Measurements from ENCODE around the gene DRC1. TPM values are rescaled to one million over a fixed set of nuclear protein-coding genes. Genes with fewer than 3 reads are reported as not detected.
A peak's percentile ranks its signal among the peaks of the same experiment; 100 is the strongest.
"Not testable (repeated sequence)": the region's sequence is repeated elsewhere in the genome, so short reads cannot be mapped to it uniquely, and the experiment has no call there.

The DRC1 gene
- polyA plus RNA-seq (2011; rRNA removed) = 0.16 and 0.39 TPM in 2 replicates
- polyA plus RNA-seq (2012; cell fraction: cytosol; rRNA removed) = 0.05 and 0.11 TPM in 2 replicates
- polyA plus RNA-seq (2012; cell fraction: nucleus; rRNA removed) = 0.06 and 0.12 TPM in 2 replicates
- 0.05 to 0.21 TPM (median 0.07 TPM) in 3 replicates for polyA plus RNA-seq (2017; fragmentation: RNase III; extraction: RNeasy Plus Mini Kit Qiagen cat#74134 plus additional on column Dnase treatment)
- polyA minus RNA-seq (2011; rRNA and poly(A)+ RNA removed) = not detected in 2 replicates

DNA sequence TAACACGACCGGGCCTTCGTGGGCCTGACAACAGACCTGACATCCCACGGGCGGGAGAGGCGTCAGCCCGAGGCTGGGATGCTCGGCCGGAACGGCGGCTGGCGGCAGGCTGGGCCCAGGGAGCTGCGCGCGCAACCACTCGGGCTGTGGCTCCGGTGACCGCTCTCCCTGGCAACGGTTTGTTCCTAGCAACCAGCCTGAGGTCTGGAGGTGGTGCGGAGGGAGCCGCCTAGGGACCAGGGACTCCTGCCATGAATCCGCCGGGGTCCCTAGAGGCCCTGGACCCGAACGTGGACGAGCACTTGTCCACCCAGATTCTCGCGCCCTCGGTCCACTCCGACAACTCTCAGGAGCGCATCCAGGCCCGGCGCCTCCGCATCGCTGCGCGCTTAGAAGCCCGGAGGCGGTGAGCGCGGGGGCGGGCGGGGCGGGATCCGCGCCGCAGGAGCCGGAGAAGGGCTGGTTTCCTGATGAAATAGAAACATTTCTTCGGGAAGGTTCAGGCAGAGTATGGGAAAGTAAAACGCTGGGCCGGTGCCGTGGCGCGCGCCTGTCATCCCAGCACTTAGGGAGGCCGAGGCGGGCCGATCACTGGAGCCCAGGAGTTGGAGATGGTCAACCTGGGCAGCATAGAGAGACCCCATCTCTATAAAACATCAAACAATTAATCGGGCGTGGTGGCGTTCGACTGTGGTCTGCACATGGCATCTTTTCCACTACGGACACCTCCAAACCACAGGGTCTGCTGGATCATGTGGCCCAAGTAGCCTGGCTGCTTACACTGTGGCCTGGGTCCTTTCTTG lies at the start of gene DRC1:
TSS of gene DRC1 (plus strand) at position 182 of the 803 bp plus-strand sequence. CDS start at position 252, 70 bp downstream.
- peak; percentile 7 for FAIRE-seq
- peak; percentile 93 to 96 for ATAC-seq
- Histone ChIP-seq H3K9me3 (no peaks in the 10 kb centered on the region), H3K27ac (peak within 1 kb of the TSS in 1 of 2 experiments; percentile 68; a peak in 4 of 6 replicates), H3K4me1 (peaks cover 5% of the 10 kb centered on the region), H3K4me3 (peak within 1 kb of the TSS; percentile 41), H3K4me2 (peak within 1 kb of the TSS; percentile 83)
- WGBS (ENCODE audit: missing lambda C conversion rate) = 33% methylated on average over 47 of the region's 63 CpGs
- POLR2A ChIA-PET = no interaction called here
- CTCF ChIA-PET = interaction anchor here (0.9 to 2.7 kb wide), 2 partner anchors 101 to 176 kb away, joined by 3 to 10 read pairs; no protein-coding TSS in a partner anchor
- peak; percentile 88 to 98 for DNase-seq (ENCODE audit: low read depth in 1 of 2, low spot score in 1 of 2)
- TF ChIP-seq, protein P1, sequence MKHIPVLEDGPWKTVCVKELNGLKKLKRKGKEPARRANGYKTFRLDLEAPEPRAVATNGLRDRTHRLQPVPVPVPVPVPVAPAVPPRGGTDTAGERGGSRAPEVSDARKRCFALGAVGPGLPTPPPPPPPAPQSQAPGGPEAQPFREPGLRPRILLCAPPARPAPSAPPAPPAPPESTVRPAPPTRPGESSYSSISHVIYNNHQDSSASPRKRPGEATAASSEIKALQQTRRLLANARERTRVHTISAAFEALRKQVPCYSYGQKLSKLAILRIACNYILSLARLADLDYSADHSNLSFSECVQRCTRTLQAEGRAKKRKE (CRISPR knock-in tag; IDR thresholded peaks at IDR 0.05; ENCODE audit: low read depth) = 0 out of 2 replicates have a peak, but pooled peaks have one; percentile 22
- TF ChIP-seq, protein P2, sequence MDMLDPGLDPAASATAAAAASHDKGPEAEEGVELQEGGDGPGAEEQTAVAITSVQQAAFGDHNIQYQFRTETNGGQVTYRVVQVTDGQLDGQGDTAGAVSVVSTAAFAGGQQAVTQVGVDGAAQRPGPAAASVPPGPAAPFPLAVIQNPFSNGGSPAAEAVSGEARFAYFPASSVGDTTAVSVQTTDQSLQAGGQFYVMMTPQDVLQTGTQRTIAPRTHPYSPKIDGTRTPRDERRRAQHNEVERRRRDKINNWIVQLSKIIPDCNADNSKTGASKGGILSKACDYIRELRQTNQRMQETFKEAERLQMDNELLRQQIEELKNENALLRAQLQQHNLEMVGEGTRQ (IDR thresholded peaks at IDR 0.05) = no peak
- TF ChIP-seq, protein P3, sequence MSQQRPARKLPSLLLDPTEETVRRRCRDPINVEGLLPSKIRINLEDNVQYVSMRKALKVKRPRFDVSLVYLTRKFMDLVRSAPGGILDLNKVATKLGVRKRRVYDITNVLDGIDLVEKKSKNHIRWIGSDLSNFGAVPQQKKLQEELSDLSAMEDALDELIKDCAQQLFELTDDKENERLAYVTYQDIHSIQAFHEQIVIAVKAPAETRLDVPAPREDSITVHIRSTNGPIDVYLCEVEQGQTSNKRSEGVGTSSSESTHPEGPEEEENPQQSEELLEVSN (IDR thresholded peaks at IDR 0.05; ENCODE audit: borderline replicate concordance, low read depth) = peak; percentile 90
- TF ChIP-seq, protein P4, sequence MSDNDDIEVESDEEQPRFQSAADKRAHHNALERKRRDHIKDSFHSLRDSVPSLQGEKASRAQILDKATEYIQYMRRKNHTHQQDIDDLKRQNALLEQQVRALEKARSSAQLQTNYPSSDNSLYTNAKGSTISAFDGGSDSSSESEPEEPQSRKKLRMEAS (IDR thresholded peaks at IDR 0.05) = peak; percentile 89

DNA sequence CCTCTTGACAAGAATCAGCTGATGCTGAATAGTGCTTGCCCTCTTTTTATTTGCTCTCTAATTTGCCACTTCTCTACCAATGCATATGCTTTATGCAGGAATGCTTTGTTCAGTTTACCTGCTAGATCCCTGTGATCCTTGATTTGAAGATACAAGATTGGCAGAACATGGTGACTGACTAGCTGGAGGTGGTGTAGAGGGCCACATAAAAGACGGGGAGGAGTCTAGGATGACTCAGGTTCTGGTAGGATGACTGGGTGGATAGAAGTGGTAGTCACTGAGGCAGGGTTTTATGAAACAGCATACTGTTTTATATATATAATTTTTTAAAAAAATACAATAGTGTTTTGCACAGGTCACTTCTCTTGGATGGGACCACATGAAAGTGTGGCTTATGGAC lies 48.8 kb upstream of the DRC1 start:
- H3K27ac ChIP-seq = peak overlapping the region in 1 of 2 experiments; percentile 17; a peak in 1 of 6 replicates
- H3K4me1 ChIP-seq = peaks cover 54% of the 10 kb centered on the region
- ChIA-PET CTCF (interaction anchor here (1.1 to 2.6 kb wide), 2 partner anchors 23 to 150 kb away, joined by 3 to 7 read pairs; no protein-coding TSS in a partner anchor), POLR2A (interaction anchor here (0.6 kb wide), 1 partner anchor 708 kb away, joined by 3 read pairs; no protein-coding TSS in a partner anchor)
- peak in 1 of 2 experiments; percentile 37 for DNase-seq (ENCODE audit: low read depth in 1 of 2, low spot score in 1 of 2)
- TF ChIP-seq FOSL2 (IDR thresholded peaks at IDR 0.05) = no peak
- TF ChIP-seq FOSL2 (CRISPR knock-in tag; IDR thresholded peaks at IDR 0.05) = peak; percentile 33; the same call in 1 of the 2 replicates
- no peak for TF ChIP-seq EP300 (IDR thresholded peaks at IDR 0.05)
- no peak overlapping the region for H3K4me3 ChIP-seq
- no peaks in the 10 kb centered on the region for H3K9me3 ChIP-seq
- peak overlapping the region; percentile 5; the same call in 1 of the 3 replicates for H3K4me2 ChIP-seq
- WGBS (ENCODE audit: missing lambda C conversion rate) = 43% methylated on average over 1 of the region's 1 CpG
- no peak for FAIRE-seq
- ATAC-seq = peak; percentile 45 to 47; a peak in 2 of 6 replicates

DNA sequence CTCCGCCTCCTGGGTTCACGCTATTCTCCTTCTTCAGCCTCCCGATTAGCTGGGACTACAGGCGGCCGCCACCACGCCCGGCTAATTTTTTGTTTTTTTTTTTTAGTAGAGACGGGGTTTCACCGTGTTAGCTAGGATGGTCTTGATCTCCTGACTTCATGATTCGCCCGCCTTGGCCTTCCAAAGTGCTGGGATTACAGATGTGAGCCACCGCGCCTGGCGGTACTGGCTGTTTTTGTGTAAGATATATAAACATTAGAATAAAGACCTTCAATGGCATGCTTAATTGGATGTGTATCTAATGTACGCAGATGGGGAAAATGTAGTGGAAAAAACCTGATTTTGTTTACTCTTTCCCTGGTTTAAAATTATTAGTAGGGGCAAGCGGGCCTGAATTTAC lies 47.3 kb upstream of the DRC1 start:
- not testable (repeated sequence) for H3K9me3 ChIP-seq; DNase-seq (ENCODE audit: low read depth in 1 of 2, low spot score in 1 of 2); FAIRE-seq; H3K4me3 ChIP-seq; ATAC-seq
- Histone ChIP-seq H3K27ac (peak overlapping the region; percentile 32 to 61; a peak in 4 of 6 replicates), H3K4me2 (peak overlapping the region; percentile 72; the same call in 2 of the 3 replicates), H3K4me1 (peaks cover 45% of the 10 kb centered on the region)
- ChIA-PET POLR2A (interaction anchor here (1.0 kb wide), 1 partner anchor 9 kb away, joined by 4 read pairs; the partner anchor contains the start of gene SELENOI), CTCF (interaction anchor here (0.7 to 1.3 kb wide), 3 partner anchors 148 to 386 kb away, joined by 3 to 4 read pairs (median 3); no protein-coding TSS in a partner anchor)
- WGBS (ENCODE audit: missing lambda C conversion rate) = 94% methylated on average over 16 of the region's 16 CpGs

DNA sequence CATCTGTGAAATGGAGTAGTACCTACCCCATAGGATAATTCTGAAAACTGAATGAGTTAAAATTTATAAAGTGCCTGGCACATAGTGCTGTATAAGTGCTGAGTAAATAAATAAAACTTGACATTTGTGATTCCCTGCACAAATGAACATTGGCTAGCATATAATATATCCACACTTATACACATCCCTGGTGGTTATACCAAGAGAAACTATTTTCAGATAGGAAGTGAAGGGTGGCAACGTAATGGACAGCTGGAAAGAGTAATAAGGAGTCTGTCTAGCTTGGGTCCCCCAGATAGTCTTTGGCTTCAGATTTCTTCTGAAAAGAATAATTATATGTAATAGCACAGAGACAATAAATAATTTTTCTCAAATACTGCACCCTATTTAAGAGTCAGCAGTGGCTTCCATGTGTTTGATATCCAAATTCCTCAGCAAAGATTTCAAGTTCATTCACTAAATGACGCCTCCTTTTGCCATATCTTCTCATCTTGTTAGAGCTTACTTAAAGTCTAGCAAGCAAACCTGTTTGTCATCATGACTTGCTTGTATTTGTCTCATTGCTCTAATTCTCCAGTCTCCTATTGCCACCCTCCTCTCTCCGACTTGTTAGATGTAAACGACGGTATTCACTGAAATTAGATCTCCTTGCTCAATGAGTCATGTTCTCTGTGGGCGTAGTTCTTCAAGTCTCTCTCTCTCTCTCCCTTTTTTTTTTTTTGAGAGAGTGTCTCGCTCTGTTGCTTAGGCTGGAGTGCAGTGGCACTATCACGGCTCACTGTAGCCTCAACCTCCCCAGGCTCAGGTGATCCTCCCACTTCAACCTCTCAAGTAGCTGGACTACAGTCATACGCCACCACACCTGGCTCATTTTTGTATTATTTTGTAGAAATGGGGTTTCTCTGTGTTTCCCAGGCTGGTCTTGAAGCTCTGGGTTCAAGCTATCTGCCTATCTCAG lies 46.4 kb upstream of the DRC1 start:
- H3K27ac ChIP-seq = peak overlapping the region; percentile 61 to 82
- H3K9me3 ChIP-seq = no peaks in the 10 kb centered on the region
- CTCF ChIA-PET = interaction anchor here (0.8 to 1.6 kb wide), 6 partner anchors 8 to 222 kb away, joined by 3 to 6 read pairs (median 4); partner anchors contain the start of gene ADGRF3
- FAIRE-seq (peak; percentile 32), DNase-seq (ENCODE audit: low read depth in 1 of 2, low spot score in 1 of 2) (peak; percentile 75 to 94), ATAC-seq (peak; percentile 87 to 90)
- peaks cover 45% of the 10 kb centered on the region for H3K4me1 ChIP-seq
- peak overlapping the region; percentile 72 for H3K4me2 ChIP-seq
- 14% methylated on average over 9 of the region's 9 CpGs for WGBS (ENCODE audit: missing lambda C conversion rate)
- no peak overlapping the region for H3K4me3 ChIP-seq
- POLR2A ChIA-PET = interaction anchor here (1.0 kb wide), 1 partner anchor 10 kb away, joined by 4 read pairs; the partner anchor contains the start of gene SELENOI
- peak; percentile 86 for TF ChIP-seq NFE2L2 (conservative IDR thresholded peaks at IDR 0.05; ENCODE audit: low read length)
- no peak for TF ChIP-seq TP53 (CRISPR knock-in tag; IDR thresholded peaks at IDR 0.05)
- TF ChIP-seq, protein P5, sequence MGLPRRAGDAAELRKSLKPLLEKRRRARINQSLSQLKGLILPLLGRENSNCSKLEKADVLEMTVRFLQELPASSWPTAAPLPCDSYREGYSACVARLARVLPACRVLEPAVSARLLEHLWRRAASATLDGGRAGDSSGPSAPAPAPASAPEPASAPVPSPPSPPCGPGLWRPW (IDR thresholded peaks at IDR 0.05) = no peak
- TF ChIP-seq MAFK (IDR thresholded peaks at IDR 0.05; ENCODE audit: partially characterized antibody) = peak; percentile 73
- no peak for TF ChIP-seq HEYL (CRISPR knock-in tag; IDR thresholded peaks at IDR 0.05)
- no peak for TF ChIP-seq EP300 (IDR thresholded peaks at IDR 0.05)
- no peak for TF ChIP-seq ZFP36 (IDR thresholded peaks at IDR 0.05; ENCODE audit: borderline replicate concordance, partially characterized antibody)
- TF ChIP-seq RNF2 (IDR thresholded peaks at IDR 0.05; ENCODE audit: borderline replicate concordance, low read depth) = no peak
- TF ChIP-seq JUNB (IDR thresholded peaks at IDR 0.05) = peak; percentile 50
- TF ChIP-seq, protein P6, sequence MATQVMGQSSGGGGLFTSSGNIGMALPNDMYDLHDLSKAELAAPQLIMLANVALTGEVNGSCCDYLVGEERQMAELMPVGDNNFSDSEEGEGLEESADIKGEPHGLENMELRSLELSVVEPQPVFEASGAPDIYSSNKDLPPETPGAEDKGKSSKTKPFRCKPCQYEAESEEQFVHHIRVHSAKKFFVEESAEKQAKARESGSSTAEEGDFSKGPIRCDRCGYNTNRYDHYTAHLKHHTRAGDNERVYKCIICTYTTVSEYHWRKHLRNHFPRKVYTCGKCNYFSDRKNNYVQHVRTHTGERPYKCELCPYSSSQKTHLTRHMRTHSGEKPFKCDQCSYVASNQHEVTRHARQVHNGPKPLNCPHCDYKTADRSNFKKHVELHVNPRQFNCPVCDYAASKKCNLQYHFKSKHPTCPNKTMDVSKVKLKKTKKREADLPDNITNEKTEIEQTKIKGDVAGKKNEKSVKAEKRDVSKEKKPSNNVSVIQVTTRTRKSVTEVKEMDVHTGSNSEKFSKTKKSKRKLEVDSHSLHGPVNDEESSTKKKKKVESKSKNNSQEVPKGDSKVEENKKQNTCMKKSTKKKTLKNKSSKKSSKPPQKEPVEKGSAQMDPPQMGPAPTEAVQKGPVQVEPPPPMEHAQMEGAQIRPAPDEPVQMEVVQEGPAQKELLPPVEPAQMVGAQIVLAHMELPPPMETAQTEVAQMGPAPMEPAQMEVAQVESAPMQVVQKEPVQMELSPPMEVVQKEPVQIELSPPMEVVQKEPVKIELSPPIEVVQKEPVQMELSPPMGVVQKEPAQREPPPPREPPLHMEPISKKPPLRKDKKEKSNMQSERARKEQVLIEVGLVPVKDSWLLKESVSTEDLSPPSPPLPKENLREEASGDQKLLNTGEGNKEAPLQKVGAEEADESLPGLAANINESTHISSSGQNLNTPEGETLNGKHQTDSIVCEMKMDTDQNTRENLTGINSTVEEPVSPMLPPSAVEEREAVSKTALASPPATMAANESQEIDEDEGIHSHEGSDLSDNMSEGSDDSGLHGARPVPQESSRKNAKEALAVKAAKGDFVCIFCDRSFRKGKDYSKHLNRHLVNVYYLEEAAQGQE (IDR thresholded peaks at IDR 0.05) = no peak
